HG02571 (cell line): Measurements from ENCODE around the gene PARN.
A peak's percentile ranks its signal among the peaks of the same experiment; 100 is the strongest.

Experiments used
- ATAC-seq: cut with Tn5 transposase; IDR thresholded peaks from one replicate; pipeline ENCODE4 v1.9.1; 2021; ENCODE audit warnings: mild to moderate bottlenecking, moderate library complexity; ENCODE audit not compliant: unreplicated experiment

The PARN gene

GRCh38 chr16:14529010-14529669 lies 100.9 kb downstream of the PARN start:
- no peak for ATAC-seq

GRCh38 chr16:14528306-14528705 lies 101.8 kb downstream of the PARN start:
- ATAC-seq, result no peak

GRCh38 chr16:14527411-14528044 lies 102.5 kb downstream of the PARN start:
- ATAC-seq, result no peak

- ATAC-seq, result no peak
Observed at GRCh38 chr16:14525596-14525995, 104.5 kb downstream of the PARN start.

- ATAC-seq, result no peak
Observed at GRCh38 chr16:14524979-14525378, 105.1 kb downstream of the PARN start.

- ATAC-seq, result no peak
Observed at GRCh38 chr16:14523632-14524031, 106.4 kb downstream of the PARN start.

- ATAC-seq, result no peak
Observed at GRCh38 chr16:14522671-14523070, 107.4 kb downstream of the PARN start.

- no peak for ATAC-seq
Observed at GRCh38 chr16:14520753-14521152, 109.3 kb downstream of the PARN start.

- no peak for ATAC-seq
Observed at GRCh38 chr16:14514967-14515366, 115.1 kb downstream of the PARN start.

- ATAC-seq, result no peak
Observed at GRCh38 chr16:14513389-14514107, 116.5 kb downstream of the PARN start.

GRCh38 chr16:14511800-14512135 lies 118.3 kb downstream of the PARN start:
- ATAC-seq, result no peak

- ATAC-seq, result no peak
Observed at GRCh38 chr16:14510939-14511799, 118.9 kb downstream of the PARN start.

GRCh38 chr16:14510581-14510938 lies 119.5 kb downstream of the PARN start:
- no peak for ATAC-seq

GRCh38 chr16:14509675-14510132 lies 120.4 kb downstream of the PARN start:
- no peak for ATAC-seq

GRCh38 chr16:14509055-14509454 lies 121.0 kb downstream of the PARN start:
- ATAC-seq, result no peak

- no peak for ATAC-seq
Observed at GRCh38 chr16:14505846-14506245, 124.2 kb downstream of the PARN start.

- ATAC-seq, result peak; percentile 60
Observed at GRCh38 chr16:14502932-14503741, 126.9 kb downstream of the PARN start.

GRCh38 chr16:14502256-14502875 lies 127.7 kb downstream of the PARN start:
- no peak for ATAC-seq

GRCh38 chr16:14501331-14502255 lies 128.5 kb downstream of the PARN start:
- no peak for ATAC-seq
